Transverse colon (tissue), 4 donors: ENCODE results near the gene ORMDL3.

Experiments
- CTCF ChIP-seq, 5 experiments: fragments of 200-600 bp in 3 of 5; fragments of 450-650 bp in 2 of 5; sonication (generic) in 3 of 5; IDR thresholded peaks; 1 replicate in 2 of 5; 2 replicates in 3 of 5; pipeline ENCODE4 v1.5.1; 2016 to 2017; ENCODE audit warnings: antibody characterized with exemption in 5 of 5, inconsistent platforms in 3 of 5, mild to moderate bottlenecking in 2 of 5, moderate library complexity in 1 of 5
- POLR2AphosphoS5 ChIP-seq, 3 donors: sonication (generic); formaldehyde crosslinking; IDR thresholded peaks; one replicate each; pipeline ENCODE4 v1.6.1; 2016; ENCODE audit warnings: antibody characterized with exemption in 3 of 3

- TF ChIP-seq CTCF (IDR thresholded peaks at IDR 0.05): no peak
- no peak for TF ChIP-seq POLR2AphosphoS5 (IDR thresholded peaks at IDR 0.05)
Measured at GRCh38 chr17:39937447-39937846, 10.0 kb upstream of the ORMDL3 start.
